Esophagus muscularis mucosa (tissue), 4 donors: Measurements from ENCODE around the gene ABCC3. TPM values are rescaled to one million over a fixed set of nuclear protein-coding genes. Genes with fewer than 3 reads are reported as not detected.
A peak's percentile ranks its signal among the peaks of the same experiment; 100 is the strongest.

Experiments
- DNase-seq: peaks from one replicate; pipeline ENCODE4 v3.0.0-alpha.2; 2017; ENCODE audit errors: extremely low spot score
- H3K27ac ChIP-seq, 4 donors: fragments of 200-600 bp; sonication (generic); replicated peaks in 1 of 4; 1 replicate in 3 of 4; 2 replicates in 1 of 4; pipeline ENCODE4 v1.5.1; 2016 to 2019; ENCODE audit warnings: mild to moderate bottlenecking in 1 of 4
- H3K27me3 ChIP-seq, 4 donors: fragments of 200-600 bp; sonication (generic); one replicate each; pipeline versions ENCODE4 v1.5.1 to v1.6.0; 2016 to 2019
- H3K36me3 ChIP-seq, 4 donors: fragments of 200-600 bp; sonication (generic); one replicate each; pipeline ENCODE4 v1.5.1; 2016 to 2019
- H3K4me1 ChIP-seq, 4 donors: fragments of 200-600 bp; sonication (generic); one replicate each; pipeline ENCODE4 v1.5.1; 2016 to 2019
- H3K4me3 ChIP-seq, 4 donors: fragments of 200-600 bp; sonication (generic); 1 replicate in 2 of 4; 2 replicates in 2 of 4; pipeline ENCODE4 v1.5.1; 2016 to 2019; ENCODE audit warnings: mild to moderate bottlenecking in 4 of 4, moderate library complexity in 1 of 4
- H3K9me3 ChIP-seq, 4 donors: fragments of 200-600 bp; sonication (generic); 1 replicate in 3 of 4; 2 replicates in 1 of 4; pipeline ENCODE4 v1.5.1; 2016 to 2019
- CTCF ChIP-seq, 3 experiments: fragments of 200-600 bp in 2 of 3; fragments of 450-650 bp in 1 of 3; sonication (generic) in 2 of 3; IDR thresholded peaks; one replicate each; pipeline ENCODE4 v1.5.1; 2017 to 2019; ENCODE audit warnings: antibody characterized with exemption in 3 of 3, mild to moderate bottlenecking in 2 of 3, moderate library complexity in 1 of 3
- EP300 ChIP-seq: sonication (generic); formaldehyde crosslinking; IDR thresholded peaks from one replicate; pipeline ENCODE4 v1.6.1; 2017; ENCODE audit warnings: antibody characterized with exemption
- POLR2A ChIP-seq: fragments of 450-650 bp; IDR thresholded peaks from one replicate; pipeline ENCODE4 v1.6.1; 2017; ENCODE audit warnings: antibody characterized with exemption, moderate library complexity, mild to moderate bottlenecking, low read depth
- POLR2AphosphoS5 ChIP-seq, 2 donors: sonication (generic); formaldehyde crosslinking; IDR thresholded peaks; one replicate each; pipeline ENCODE4 v1.6.1; 2017; ENCODE audit warnings: antibody characterized with exemption in 2 of 2
- WGBS: methylation state at CpG from one replicate; pipeline ENCODE4 v1.1.5; 2018; 5-methylcytosine and 5-hydroxymethylcytosine counted together
- intact Hi-C: fragments of 100-400 bp; cut with DNase I; formaldehyde crosslinking; loops from one replicate; pipeline ENCODE4 v1.15.1; 2023
- total RNA-seq, 4 donors: library from RNA; depleted of rRNA; stranded (reverse); fragments of >200 nt; gene quantifications; one replicate each; pipeline versions ENCODE4 v1.1.0 to v1.2.1, GENCODE V29; 2016

The ABCC3 gene
- total RNA-seq, 4 donors from 2014 or later = 0.50 to 2.9 (median 1.9) TPM

- Histone ChIP-seq H3K4me1 (peaks cover 24 to 54% (median 50%) of the 10 kb centered on the region in 4 donors), H3K36me3 (no peaks in the 10 kb centered on the region), H3K27me3 (peaks cover 5 to 48% (median 17%) of the 10 kb centered on the region in 4 donors), H3K4me3 (no peak overlapping the region), H3K27ac (no peak overlapping the region), H3K9me3 (no peaks in the 10 kb centered on the region)
- 92% methylated on average over 7 of the region's 7 CpGs for WGBS
- TF ChIP-seq CTCF (IDR thresholded peaks at IDR 0.05) (no peak), EP300 (no peak), POLR2AphosphoS5 (IDR thresholded peaks at IDR 0.05) (no peak), POLR2A (no peak)
- DNase-seq = no peak
- intact Hi-C loops = no loop called here
Measured at GRCh38 chr17:50637829-50638605, 3.3 kb downstream of the ABCC3 start.

GRCh38 chr17:50638606-50638965 lies 3.9 kb downstream of the ABCC3 start:
- no peaks in the 10 kb centered on the region for H3K36me3 ChIP-seq
- no peaks in the 10 kb centered on the region for H3K9me3 ChIP-seq
- peaks cover 5 to 43% (median 17%) of the 10 kb centered on the region in 4 donors for H3K27me3 ChIP-seq
- no peak for TF ChIP-seq POLR2AphosphoS5 (IDR thresholded peaks at IDR 0.05)
- no peak for TF ChIP-seq POLR2A
- TF ChIP-seq EP300 = no peak
- no peak for TF ChIP-seq CTCF (IDR thresholded peaks at IDR 0.05)
- DNase-seq = no peak
- 50% methylated on average over 1 of the region's 2 CpGs for WGBS
- no peak overlapping the region for H3K4me3 ChIP-seq
- H3K27ac ChIP-seq = no peak overlapping the region
- intact Hi-C loops = no loop called here
- H3K4me1 ChIP-seq = peaks cover 24 to 54% (median 50%) of the 10 kb centered on the region in 4 donors

- Histone ChIP-seq H3K36me3 (no peaks in the 10 kb centered on the region), H3K27ac (peak overlapping the region in 1 of 4 donors; percentile 39), H3K4me3 (no peak overlapping the region), H3K4me1 (peaks cover 24 to 53% (median 49%) of the 10 kb centered on the region in 4 donors), H3K9me3 (no peaks in the 10 kb centered on the region), H3K27me3 (peaks cover 5 to 38% (median 16%) of the 10 kb centered on the region in 4 donors)
- WGBS = 22% methylated on average over 9 of the region's 9 CpGs
- TF ChIP-seq POLR2AphosphoS5 (IDR thresholded peaks at IDR 0.05) (peak; percentile 63 to 71), CTCF (IDR thresholded peaks at IDR 0.05) (no peak), EP300 (no peak), POLR2A (no peak)
- intact Hi-C loops = no loop called here
- DNase-seq = no peak
Measured at GRCh38 chr17:50638966-50639713, 4.5 kb downstream of the ABCC3 start.

- peaks cover 0 to 21% (median under 1%) of the 10 kb centered on the region in 4 donors for H3K27me3 ChIP-seq
- no peak overlapping the region for H3K27ac ChIP-seq
- H3K4me1 ChIP-seq = peaks cover 15 to 37% (median 34%) of the 10 kb centered on the region in 4 donors
- no peak overlapping the region for H3K4me3 ChIP-seq
- H3K9me3 ChIP-seq = no peaks in the 10 kb centered on the region
- no peak for DNase-seq
- TF ChIP-seq EP300 (no peak), POLR2AphosphoS5 (IDR thresholded peaks at IDR 0.05) (peak in 1 of 2 donors; percentile 10)
- intact Hi-C loops = no loop called here
- WGBS = 74% methylated on average over 12 of the region's 12 CpGs
- H3K36me3 ChIP-seq = no peaks in the 10 kb centered on the region
Measured at GRCh38 chr17:50640686-50641351, 6.1 kb downstream of the ABCC3 start.

GRCh38 chr17:50641357-50641756 lies 6.7 kb downstream of the ABCC3 start:
- peaks cover 0 to 15% (median 0%) of the 10 kb centered on the region in 4 donors for H3K27me3 ChIP-seq
- DNase-seq = no peak
- H3K4me1 ChIP-seq = peaks cover 15 to 37% (median 34%) of the 10 kb centered on the region in 4 donors
- H3K4me3 ChIP-seq = no peak overlapping the region
- H3K9me3 ChIP-seq = no peaks in the 10 kb centered on the region
- TF ChIP-seq POLR2A (no peak), POLR2AphosphoS5 (IDR thresholded peaks at IDR 0.05) (no peak), EP300 (no peak), CTCF (IDR thresholded peaks at IDR 0.05) (no peak)
- H3K27ac ChIP-seq = no peak overlapping the region
- 84% methylated on average over 3 of the region's 3 CpGs for WGBS
- no peaks in the 10 kb centered on the region for H3K36me3 ChIP-seq
- intact Hi-C loops = no loop called here
